HK-2 (cell line): ENCODE data around the gene SAMD13.
"Not testable (repeated sequence)": the region's sequence is repeated elsewhere in the genome, so short reads cannot be mapped to it uniquely, and the experiment has no call there.

ENCODE experiments used
- DNase-seq: peaks from one replicate; pipeline ENCODE4 v3.0.0-alpha.2; 2018; ENCODE audit not compliant: unreplicated experiment

SAMD13 gene

DNA sequence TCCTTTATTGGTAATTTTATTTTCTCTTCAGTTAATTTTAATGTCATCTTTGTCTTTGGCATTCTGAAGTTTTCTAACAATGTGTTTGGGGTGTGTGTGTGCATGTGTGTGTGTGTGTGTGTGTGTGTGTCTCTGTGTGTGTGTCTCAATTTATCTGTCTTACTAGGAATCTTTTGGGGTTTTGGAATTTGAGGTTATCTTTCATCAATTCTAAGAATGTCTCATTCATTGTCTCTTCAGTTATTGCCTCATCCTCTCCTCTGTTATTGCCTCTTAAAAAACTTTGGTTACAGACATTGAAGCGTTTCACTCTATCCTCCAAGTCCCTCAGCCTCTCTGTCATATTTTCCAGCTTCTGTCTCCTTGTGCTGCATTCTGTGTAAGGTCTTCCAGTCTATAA is 18.1 kb upstream of the SAMD13 start:
- no peak for DNase-seq

DNA sequence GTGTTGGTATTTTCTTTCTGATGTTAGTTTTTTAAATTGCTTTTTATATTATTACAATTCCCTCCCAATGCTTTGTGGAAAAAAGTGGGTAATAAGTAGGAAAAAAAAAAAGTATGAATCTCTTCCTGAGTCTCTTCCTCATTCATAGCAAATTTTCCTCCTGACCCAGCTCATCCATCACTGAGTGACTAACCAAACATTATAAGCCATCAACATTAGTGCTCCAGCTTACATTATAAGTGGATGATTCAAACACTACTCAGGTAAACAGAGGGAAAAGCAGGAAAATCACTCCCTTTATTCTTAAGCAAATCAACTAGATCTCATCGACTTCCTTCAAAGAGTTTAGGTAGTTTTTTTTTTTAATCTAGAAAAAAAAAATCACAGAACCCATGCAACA is 15.4 kb upstream of the SAMD13 start:
- no peak for DNase-seq

GRCh38 chr1:84287389-84287788 is 14.1 kb upstream of the SAMD13 start:
- not testable (repeated sequence) for DNase-seq

- DNase-seq: no peak
These were observed 12.2 kb upstream of the SAMD13 start for GRCh38 chr1:84289169-84289785.

- no peak for DNase-seq
These were observed 9.4 kb upstream of the SAMD13 start for GRCh38 chr1:84291882-84292655.

- no peak for DNase-seq
These were observed 7.7 kb upstream of the SAMD13 start for GRCh38 chr1:84293766-84294165.

GRCh38 chr1:84294751-84295150 is 6.8 kb upstream of the SAMD13 start:
- no peak for DNase-seq

DNA sequence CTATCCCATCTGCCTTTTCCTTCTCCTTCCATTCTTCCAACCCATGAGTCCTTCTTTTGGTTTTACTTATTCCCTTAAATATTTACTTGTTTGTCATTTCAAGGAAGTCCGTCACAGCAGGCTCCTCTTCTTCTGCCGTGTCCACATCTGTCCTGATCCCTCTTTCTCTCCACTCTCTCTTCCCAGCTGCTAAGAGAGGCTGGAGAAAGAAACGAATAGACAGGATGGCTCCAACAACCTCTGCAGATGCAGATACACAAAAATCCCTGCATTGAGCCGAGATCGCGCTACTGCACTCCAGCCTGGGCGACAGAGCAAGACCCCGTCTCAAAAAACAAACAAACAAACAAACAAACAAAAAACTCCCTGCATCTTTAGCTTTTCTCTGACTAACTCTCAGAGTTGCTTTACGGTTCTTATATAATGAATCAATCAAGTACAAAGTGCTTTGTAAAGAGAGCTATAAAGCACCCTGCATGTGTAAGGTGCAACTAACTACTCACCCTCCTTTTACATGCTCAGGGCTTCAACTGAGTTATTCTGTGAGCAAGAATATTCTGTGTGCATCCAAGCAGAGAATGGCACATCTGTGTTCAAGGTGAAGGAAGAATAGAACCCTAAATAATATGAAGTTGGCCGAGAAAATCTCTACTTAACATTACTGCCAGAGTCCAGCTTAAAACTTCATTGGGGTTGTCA is 3.8 kb upstream of the SAMD13 start:
- no peak for DNase-seq

- peak; percentile 40 for DNase-seq
These were observed 3.2 kb upstream of the SAMD13 start for GRCh38 chr1:84298328-84298683.

- peak; percentile 50 for DNase-seq
These were observed 2.6 kb upstream of the SAMD13 start for GRCh38 chr1:84298684-84299535.

GRCh38 chr1:84299536-84300170 is 1.9 kb upstream of the SAMD13 start:
- DNase-seq: no peak

GRCh38 chr1:84300501-84300900 is 1.0 kb upstream of the SAMD13 start:
- no peak for DNase-seq

- no peak for DNase-seq
These were observed 377 bp downstream of the SAMD13 start for GRCh38 chr1:84301785-84302385.

DNA sequence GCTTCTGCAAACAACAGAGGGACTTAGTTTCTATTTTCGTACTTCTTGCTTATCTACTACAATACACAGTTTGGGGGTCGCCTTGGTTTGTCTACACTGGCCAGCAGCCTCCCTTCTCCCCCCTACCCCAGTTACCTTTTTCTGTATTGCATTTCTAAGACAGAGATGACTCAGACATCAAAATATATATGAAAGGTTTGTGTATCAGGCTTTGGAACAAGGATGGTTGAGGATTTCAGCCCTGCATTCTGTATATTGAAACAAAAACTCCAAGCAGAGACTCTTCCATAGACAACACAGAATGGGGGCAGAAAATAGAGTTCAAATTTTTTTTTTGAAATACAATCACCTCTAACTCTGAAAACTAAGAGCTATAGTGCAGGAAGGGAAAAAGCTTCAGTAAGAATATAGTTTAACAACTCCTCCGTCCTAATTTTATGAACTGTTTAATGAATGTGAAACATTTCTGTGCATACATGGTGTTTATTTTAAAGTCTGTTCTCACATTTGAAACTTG is 1.9 kb downstream of the SAMD13 start:
- DNase-seq: no peak

GRCh38 chr1:84307398-84307797 is 5.9 kb downstream of the SAMD13 start:
- DNase-seq: no peak

DNA sequence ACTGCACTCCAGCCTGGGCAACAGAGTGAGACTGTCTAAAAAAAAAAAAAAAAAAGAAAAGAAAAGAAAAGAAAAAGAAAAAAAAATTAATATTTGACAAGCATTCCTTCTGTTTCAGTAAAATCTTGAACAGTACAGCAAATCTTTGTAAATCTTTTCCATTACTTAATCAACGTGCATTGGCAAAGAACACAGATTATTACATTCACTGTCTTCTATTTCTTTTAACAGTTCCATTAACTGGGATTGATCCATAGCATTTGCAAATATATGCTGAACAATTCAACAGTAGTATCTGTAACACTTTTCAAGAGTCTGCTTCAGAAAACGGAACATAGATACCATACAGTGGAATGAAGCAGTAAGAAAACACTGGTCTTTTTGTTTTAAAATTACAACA is 9.8 kb downstream of the SAMD13 start:
- DNase-seq: no peak

- no peak for DNase-seq
These were observed 18.2 kb downstream of the SAMD13 start for GRCh38 chr1:84319662-84320061.

DNA sequence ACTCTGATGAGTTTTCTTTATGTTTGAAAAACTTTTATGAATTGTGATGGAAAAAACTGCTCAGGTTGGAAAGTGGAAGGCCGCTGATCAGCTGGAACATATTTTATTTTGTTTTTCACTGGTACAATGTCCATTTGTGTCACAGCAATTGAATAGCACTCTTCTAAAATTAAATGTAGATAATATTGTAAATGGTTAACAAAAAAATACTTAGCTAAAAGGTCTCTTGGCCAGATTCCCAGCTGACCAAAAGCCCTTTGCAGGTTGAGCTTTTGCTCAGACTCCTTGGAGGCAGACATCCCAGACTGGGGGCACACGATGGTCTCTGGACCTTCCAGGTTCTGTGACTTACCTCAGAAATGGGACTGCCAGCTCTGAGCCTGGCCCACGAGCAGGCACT is 26.3 kb downstream of the SAMD13 start:
- no peak for DNase-seq

DNA sequence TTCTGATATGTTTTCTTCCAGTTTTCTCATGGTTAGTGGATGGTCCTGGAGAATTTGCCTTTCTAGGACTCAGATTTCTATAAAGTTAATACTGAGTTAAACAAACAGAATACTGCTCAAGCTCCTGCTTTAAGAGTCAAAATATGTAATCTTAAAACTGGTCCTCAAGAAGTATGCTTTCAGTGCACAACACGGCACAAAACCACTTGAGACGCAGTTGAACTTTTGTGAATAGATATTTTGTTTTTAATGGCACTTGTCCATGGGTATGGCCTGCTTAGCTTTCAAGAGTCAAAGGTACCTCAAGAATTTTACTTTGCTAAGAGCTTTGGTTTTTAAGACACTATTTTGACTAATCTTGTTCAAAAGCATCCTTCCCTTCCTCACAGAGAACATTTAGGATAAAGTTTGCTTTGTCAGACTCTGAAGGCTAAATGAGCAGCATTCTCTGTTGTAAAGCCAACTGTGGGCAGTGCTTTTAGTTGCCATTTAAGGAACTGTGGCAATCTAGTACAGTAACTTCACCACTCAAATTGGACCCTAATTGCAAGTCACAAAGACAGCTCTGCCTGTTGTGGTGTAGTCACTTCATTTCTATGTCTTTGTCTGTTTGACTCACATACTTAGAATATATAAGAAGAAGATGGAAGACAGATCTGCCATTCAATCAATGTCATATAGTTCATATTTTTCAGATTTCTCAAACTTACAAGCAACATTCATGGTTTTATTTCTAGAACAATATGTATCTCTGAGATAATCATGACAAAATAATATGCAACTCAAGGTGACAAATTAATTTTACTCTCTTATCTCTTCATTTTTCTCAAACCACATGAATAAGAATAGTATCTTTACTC is 28.8 kb downstream of the SAMD13 start:
- no peak for DNase-seq

DNA sequence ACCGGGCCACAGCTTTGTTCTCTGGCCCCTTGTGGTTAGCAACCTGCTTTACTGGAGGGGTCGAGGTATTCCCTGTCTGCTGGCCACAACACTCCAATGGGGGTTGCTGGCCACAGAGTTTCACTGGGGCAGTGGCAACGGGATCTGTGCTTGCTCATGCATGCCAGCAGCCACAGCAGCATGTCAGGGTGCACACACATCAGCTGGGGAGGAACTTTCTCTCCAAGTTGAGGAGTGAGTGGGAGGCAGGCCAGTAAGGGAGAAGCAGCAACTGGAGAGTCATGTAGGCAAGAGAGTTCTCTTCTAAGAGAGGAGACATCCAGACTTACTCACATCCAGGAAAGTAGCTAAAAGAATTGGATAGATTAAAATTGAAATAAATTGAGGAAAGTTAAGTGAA is 38.0 kb downstream of the SAMD13 start:
- peak; percentile 10 for DNase-seq
